Vein endothelial cell (primary cell): Measurements from ENCODE around the gene PABPC1L2A. TPM values are rescaled to one million over a fixed set of nuclear protein-coding genes. Genes with fewer than 3 reads are reported as not detected.

Source experiments
- total RNA-seq: library from RNA; depleted of rRNA; stranded (reverse); fragments of >200 nt; gene quantifications from 2 replicates; pipeline ENCODE4 v1.2.3, GENCODE V29; 2012

PABPC1L2A gene
- total RNA-seq = not detected in 2 replicates

DNA sequence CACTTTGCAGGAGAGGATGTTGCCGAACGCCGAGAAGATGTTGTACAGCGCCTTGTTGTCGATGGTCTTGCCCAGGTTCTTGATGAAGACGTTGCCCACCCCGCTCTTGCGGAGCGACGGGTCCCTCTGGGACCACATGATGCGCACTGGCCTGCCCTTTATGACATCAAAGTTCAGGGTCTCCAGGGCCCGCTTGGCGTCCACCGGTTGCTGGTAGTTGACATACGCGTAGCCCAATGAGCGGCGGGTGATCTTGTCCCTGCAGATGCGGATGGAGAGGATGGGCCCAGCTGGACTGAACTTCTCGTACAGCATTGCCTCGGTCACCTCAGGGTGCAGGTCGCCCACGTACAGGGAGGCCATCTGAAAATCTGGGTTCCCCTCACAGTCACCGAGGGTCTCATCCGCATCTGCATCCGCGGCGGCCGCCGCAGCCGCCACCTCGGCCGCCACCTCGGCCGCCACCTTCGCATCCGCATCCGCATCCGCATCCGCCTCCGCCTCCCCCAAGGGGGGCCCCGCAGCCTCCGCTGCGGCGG, at the start of gene PABPC1L2A:
Gene PABPC1L2A (minus strand): TSS at position 489 of the 539 bp plus-strand sequence. CDS start 126 bp downstream, at position 363.

Other genes starting within 250 kb of the PABPC1L2A start
- not detected in 2 replicates for gene FAM236C, start 166.9 kb downstream of the PABPC1L2A start, total RNA-seq
- gene FAM236A, start 141.3 kb downstream of the PABPC1L2A start, total RNA-seq = not detected in 2 replicates
- gene DMRTC1, start 135.7 kb downstream of the PABPC1L2A start, total RNA-seq = not detected in 2 replicates
- gene PABPC1L2B, start 76.6 kb downstream of the PABPC1L2A start, total RNA-seq = not detected in 2 replicates
- gene NAP1L2, start 135.3 kb upstream of the PABPC1L2A start, total RNA-seq = 0.33 and 1.2 TPM in 2 replicates